Adipocyte (in vitro differentiated cells): ENCODE measurements around the gene KCTD5.

Source experiments
- DNase-seq: peaks from one replicate; pipeline ENCODE4 v3.0.0-alpha.2; 2015; ENCODE audit warnings: low read depth
- H3K27me3 ChIP-seq: replicated peaks from 2 replicates; pipeline ENCODE4 v1.7.0; 2013; ENCODE audit warnings: mild to moderate bottlenecking, low read length, moderate library complexity; ENCODE audit not compliant: control insufficient read depth, insufficient read depth
- H3K36me3 ChIP-seq: 2 replicates; pipeline ENCODE4 v1.7.0; 2013; ENCODE audit warnings: low read length, mild to moderate bottlenecking, moderate library complexity; ENCODE audit not compliant: control insufficient read depth, insufficient read depth, severe bottlenecking
- H3K4me1 ChIP-seq: 2 replicates; pipeline ENCODE4 v1.7.0; 2013; ENCODE audit warnings: mild to moderate bottlenecking, low read length, moderate library complexity; ENCODE audit not compliant: control insufficient read depth, insufficient read depth
- H3K4me3 ChIP-seq: 2 replicates; pipeline ENCODE4 v1.7.0; 2013; ENCODE audit warnings: mild to moderate bottlenecking, low read length, moderate library complexity
- H3K9ac ChIP-seq: 2 replicates; pipeline ENCODE4 v1.7.0; 2013; ENCODE audit warnings: mild to moderate bottlenecking, low read length, moderate library complexity
- H3K9me3 ChIP-seq: 2 replicates; pipeline ENCODE4 v1.7.0; 2013; ENCODE audit warnings: mild to moderate bottlenecking, low read length, moderate library complexity; ENCODE audit not compliant: control insufficient read depth

The KCTD5 gene

DNA sequence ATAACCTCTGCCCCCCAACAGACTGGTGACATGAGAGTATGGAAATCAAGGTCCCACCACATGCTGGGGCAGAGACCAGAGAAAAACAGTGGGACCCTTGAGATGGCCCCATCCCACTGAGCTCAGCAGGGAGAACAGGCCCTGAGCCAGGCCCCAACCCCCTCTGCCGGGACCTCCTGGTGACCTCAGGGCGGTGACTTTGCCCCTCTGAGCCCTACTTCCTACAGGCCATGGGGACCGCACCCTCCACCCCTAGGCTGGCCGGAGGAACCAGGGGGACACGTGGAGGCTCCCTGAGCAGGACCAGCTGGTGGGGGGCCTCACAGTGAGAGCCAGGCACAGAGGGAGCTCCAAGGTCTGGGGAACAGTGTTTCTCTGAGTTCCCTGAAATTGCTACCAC lies 56.3 kb downstream of the KCTD5 start:
- Histone ChIP-seq H3K9me3 (no peaks in the 10 kb centered on the region), H3K27me3 (peaks cover 5% of the 10 kb centered on the region), H3K4me1 (no peaks in the 10 kb centered on the region), H3K4me3 (no peak overlapping the region), H3K36me3 (no peaks in the 10 kb centered on the region), H3K9ac (no peak overlapping the region)
- DNase-seq = no peak

DNA sequence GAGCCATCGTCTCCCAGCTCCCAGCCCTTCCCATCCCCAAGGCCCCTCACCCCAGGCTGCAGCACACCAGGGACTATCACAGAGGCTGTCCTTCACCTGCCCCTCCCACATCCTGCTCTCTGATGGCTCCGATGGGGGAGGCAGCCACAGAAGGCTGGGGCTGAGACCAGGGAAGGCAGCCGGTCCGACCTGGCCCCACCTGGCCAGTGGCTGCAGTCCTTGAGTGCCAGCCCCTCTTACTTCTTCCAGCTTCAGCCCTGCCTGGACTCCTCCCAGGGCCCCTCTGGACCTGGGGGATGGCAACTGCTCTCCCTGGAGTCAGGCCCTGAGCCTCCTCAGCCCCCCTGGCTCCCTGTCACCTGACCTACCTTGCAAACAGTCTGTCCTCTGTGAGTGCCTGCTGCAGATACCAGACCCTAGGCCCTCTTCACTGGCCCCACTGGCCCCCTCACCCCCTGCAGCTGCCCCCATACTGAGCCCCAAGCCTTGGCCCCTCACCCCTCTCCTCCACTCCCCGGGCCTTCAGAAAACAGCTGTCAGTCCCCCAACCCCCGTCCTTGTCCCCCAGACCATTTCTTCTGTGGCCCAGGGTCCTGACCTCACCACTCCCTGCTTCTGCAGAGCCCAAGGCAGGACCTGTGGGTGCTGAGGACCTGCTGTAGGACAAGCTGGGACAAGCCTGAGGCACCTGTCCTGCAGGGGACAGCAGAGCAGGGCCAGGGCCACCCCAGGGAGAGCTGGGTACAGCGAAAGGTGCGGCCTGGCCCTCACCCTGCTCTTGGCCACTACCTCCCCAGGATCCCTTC lies 57.5 kb downstream of the KCTD5 start:
- H3K4me1 ChIP-seq = no peaks in the 10 kb centered on the region
- H3K36me3 ChIP-seq = no peaks in the 10 kb centered on the region
- DNase-seq = no peak
- no peaks in the 10 kb centered on the region for H3K9me3 ChIP-seq
- peaks cover 5% of the 10 kb centered on the region for H3K27me3 ChIP-seq
- no peak overlapping the region for H3K9ac ChIP-seq
- H3K4me3 ChIP-seq = no peak overlapping the region

DNA sequence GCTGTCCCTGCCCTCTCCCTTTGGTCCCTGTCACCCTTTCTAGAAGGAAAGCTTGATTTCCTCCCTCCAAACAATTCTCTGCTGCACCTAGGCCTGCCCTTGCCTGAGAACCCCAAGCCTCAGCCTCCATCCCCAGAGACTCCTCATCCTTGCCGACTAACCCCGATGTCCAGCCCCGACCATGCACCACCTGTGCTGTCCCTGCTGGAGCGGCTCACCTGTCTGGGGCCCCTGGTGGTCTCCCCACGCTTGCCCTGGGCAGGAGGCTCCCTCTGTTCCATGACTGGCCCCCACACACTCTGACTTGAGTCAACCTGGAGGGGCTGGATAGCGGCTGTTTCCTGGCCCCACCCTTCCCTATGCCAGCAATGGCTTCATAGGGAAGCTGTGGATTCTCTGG lies 58.2 kb downstream of the KCTD5 start:
- Histone ChIP-seq H3K4me1 (no peaks in the 10 kb centered on the region), H3K27me3 (peaks cover 5% of the 10 kb centered on the region), H3K4me3 (no peak overlapping the region), H3K9me3 (no peaks in the 10 kb centered on the region), H3K36me3 (no peaks in the 10 kb centered on the region), H3K9ac (no peak overlapping the region)
- DNase-seq = no peak

- Histone ChIP-seq H3K4me3 (no peak overlapping the region), H3K36me3 (no peaks in the 10 kb centered on the region), H3K9me3 (no peaks in the 10 kb centered on the region), H3K9ac (no peak overlapping the region), H3K4me1 (no peaks in the 10 kb centered on the region), H3K27me3 (peaks cover 5% of the 10 kb centered on the region)
- DNase-seq = no peak
Observed at GRCh38 chr16:2741168-2741567, 58.8 kb downstream of the KCTD5 start.

GRCh38 chr16:2742323-2743006 lies 60.1 kb downstream of the KCTD5 start:
- H3K9ac ChIP-seq = no peak overlapping the region
- DNase-seq = no peak
- H3K4me1 ChIP-seq = no peaks in the 10 kb centered on the region
- no peak overlapping the region for H3K4me3 ChIP-seq
- H3K36me3 ChIP-seq = no peaks in the 10 kb centered on the region
- H3K9me3 ChIP-seq = no peaks in the 10 kb centered on the region
- H3K27me3 ChIP-seq = peaks cover 5% of the 10 kb centered on the region

GRCh38 chr16:2743007-2743810 lies 60.9 kb downstream of the KCTD5 start:
- H3K9me3 ChIP-seq = no peaks in the 10 kb centered on the region

GRCh38 chr16:2744711-2745110 lies 62.4 kb downstream of the KCTD5 start:
- H3K27me3 ChIP-seq = no peaks in the 10 kb centered on the region
- H3K9ac ChIP-seq = no peak overlapping the region
- no peak overlapping the region for H3K4me3 ChIP-seq
- H3K4me1 ChIP-seq = no peaks in the 10 kb centered on the region
- no peaks in the 10 kb centered on the region for H3K36me3 ChIP-seq
- DNase-seq = no peak
- H3K9me3 ChIP-seq = no peaks in the 10 kb centered on the region

More at GRCh38 chr16:2743007-2743810, 60.9 kb downstream of the KCTD5 start:
- Histone ChIP-seq H3K36me3 (no peaks in the 10 kb centered on the region), H3K4me3 (no peak overlapping the region), H3K27me3 (peaks cover 5% of the 10 kb centered on the region), H3K9ac (no peak overlapping the region), H3K4me1 (no peaks in the 10 kb centered on the region)
- no peak for DNase-seq

DNA sequence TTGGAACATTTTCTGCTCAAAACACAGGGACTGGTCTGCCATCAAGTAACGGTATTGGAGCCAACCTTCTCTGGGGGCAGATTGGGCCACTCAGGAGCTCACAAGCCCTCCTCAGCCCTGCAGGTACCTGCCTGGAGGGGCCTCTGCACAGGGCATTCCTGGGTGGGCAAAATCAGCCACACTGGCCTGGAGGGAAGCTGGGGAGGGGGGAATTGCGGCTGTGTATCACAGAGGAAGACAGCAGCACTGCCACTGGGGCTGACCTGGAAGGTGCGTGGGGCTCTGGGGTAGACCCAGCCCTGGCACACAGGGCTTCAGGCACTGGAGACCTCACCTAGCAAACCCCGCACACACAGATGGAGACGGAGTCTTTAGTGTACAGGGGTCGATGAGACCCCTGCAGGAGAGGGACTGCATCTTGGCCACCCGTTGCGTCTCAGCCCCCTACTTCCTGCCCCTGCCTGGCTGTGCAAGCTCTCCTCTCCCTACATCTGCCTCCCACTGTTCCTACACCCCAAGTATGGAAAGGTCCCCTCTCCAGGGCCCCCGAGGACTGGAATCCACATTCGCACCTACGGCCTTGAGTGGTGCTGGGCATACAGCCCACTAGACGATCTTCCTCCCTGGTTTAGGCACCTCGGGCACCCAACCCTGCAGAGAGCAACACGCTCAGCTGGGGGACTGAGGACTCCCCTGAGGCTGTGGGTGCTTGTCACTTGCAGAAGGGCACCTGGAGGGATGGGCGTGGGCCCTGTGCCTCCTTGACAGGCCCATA lies 63.0 kb downstream of the KCTD5 start:
- Histone ChIP-seq H3K4me1 (no peaks in the 10 kb centered on the region), H3K27me3 (no peaks in the 10 kb centered on the region)
- no peak for DNase-seq

DNA sequence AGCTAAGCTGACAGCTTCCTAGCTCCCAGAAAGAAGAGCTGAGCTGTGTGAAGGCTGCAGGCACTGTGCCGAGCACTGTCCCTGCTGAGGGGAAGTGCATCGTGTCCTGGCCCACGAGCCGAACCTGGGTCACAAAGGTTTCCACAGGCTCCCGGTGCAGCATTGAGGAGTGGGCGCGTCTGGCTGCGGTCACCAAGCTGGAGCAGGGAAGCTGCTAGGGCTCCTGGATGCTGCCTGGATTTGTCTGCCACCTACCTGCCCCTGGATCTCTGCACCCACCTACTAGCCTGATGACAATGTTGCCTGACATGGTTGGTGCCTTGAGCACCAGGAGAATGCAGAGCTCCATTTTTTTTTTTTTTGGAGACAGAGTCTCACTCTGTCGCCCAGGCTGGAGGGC lies 63.6 kb downstream of the KCTD5 start:
- DNase-seq = no peak
- Histone ChIP-seq H3K36me3 (no peaks in the 10 kb centered on the region), H3K9ac (no peak overlapping the region), H3K27me3 (no peaks in the 10 kb centered on the region), H3K4me3 (no peak overlapping the region), H3K9me3 (no peaks in the 10 kb centered on the region), H3K4me1 (no peaks in the 10 kb centered on the region)

More for the DNA sequence above, 63.0 kb downstream of the KCTD5 start:
- Histone ChIP-seq H3K36me3 (no peaks in the 10 kb centered on the region), H3K9me3 (no peaks in the 10 kb centered on the region), H3K9ac (no peak overlapping the region), H3K4me3 (no peak overlapping the region)

DNA sequence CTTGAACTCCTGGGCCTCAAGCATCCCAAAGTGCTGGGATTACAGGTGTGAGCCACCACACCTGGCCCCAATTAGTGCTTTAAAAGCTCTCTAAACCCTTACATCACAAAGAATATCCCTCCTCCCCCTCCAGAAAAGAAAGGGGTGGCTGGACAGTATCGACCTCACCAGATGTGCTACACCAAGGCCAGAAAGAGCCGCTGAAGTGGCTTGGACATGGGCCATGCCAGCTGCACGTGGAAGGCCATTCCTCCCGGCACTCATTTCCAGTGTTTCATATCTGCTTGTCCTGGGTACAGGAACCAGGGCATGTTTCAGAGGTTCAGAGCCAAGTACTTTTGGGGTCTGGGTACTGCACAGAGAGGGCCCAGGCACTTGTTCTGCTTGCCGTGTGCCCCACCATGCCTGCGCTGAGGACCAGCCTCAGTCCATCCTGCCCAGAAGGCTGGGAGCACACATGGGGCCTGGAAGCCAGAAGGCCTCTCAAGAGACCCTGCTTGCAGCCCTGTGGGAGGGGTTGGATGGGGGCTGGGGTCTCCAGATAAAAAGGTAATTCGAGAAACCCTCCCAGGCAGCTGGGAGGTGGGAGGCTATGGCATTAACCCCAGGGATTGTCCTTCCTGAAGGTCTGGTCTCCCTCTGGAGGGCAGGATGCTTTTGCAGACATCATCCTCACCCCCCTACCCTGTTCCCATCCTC lies 66.6 kb downstream of the KCTD5 start:
- no peak overlapping the region for H3K4me3 ChIP-seq

More for the DNA sequence above, 66.6 kb downstream of the KCTD5 start:
- Histone ChIP-seq H3K9ac (no peak overlapping the region), H3K27me3 (no peaks in the 10 kb centered on the region), H3K36me3 (no peaks in the 10 kb centered on the region), H3K9me3 (no peaks in the 10 kb centered on the region), H3K4me1 (peaks cover 9% of the 10 kb centered on the region)
- no peak for DNase-seq
